Gastrocnemius medialis (tissue), 4 donors: ENCODE data around the gene C11orf91. TPM values are rescaled to one million over a fixed set of nuclear protein-coding genes. Genes with fewer than 3 reads are reported as not detected.

ENCODE experiments used
- ATAC-seq, 2 donors: fragments of 150-250 bp; one replicate each; pipeline ENCODE4 v1.9.1; 2016
- DNase-seq, 2 donors: peaks; one replicate each; pipeline ENCODE4 v3.0.0-alpha.2; 2019
- H3K27ac ChIP-seq, 4 donors: fragments of 200-600 bp; sonication (generic); 1 replicate in 1 of 4; 2 replicates in 3 of 4; pipeline ENCODE4 v1.5.1; 2016 to 2018; ENCODE audit warnings: mild to moderate bottlenecking in 2 of 4, moderate library complexity in 1 of 4
- H3K27me3 ChIP-seq, 3 donors: fragments of 200-600 bp; sonication (generic) in 2 of 3; 1 replicate in 1 of 3; 2 replicates in 2 of 3; pipeline versions ENCODE4 v1.5.1 to v1.6.0; 2016 to 2019; ENCODE audit warnings: mild to moderate bottlenecking in 1 of 3, moderate library complexity in 1 of 3
- H3K36me3 ChIP-seq, 2 donors: fragments of 200-600 bp; sonication (generic) in 1 of 2; one replicate each; pipeline ENCODE4 v1.5.1; 2017 to 2018
- H3K4me1 ChIP-seq, 2 donors: fragments of 200-600 bp; sonication (generic) in 1 of 2; one replicate each; pipeline ENCODE4 v1.5.1; 2016 to 2017; ENCODE audit warnings: mild to moderate bottlenecking in 2 of 2
- H3K4me3 ChIP-seq, 4 donors: fragments of 200-600 bp; sonication (generic) in 3 of 4; 1 replicate in 1 of 4; 2 replicates in 3 of 4; pipeline ENCODE4 v1.5.1; 2016 to 2019; ENCODE audit warnings: mild to moderate bottlenecking in 2 of 4
- H3K9me3 ChIP-seq, 3 donors: fragments of 200-600 bp; sonication (generic) in 2 of 3; 1 replicate in 1 of 3; 2 replicates in 2 of 3; pipeline ENCODE4 v1.5.1; 2016 to 2019
- CTCF ChIP-seq, 5 experiments: fragments of 450-650 bp in 3 of 5; fragments of 200-600 bp in 2 of 5; sonication (generic) in 2 of 5; IDR thresholded peaks in 4 of 5; conservative IDR thresholded peaks in 1 of 5; 1 replicate in 4 of 5; 2 replicates in 1 of 5; pipeline ENCODE4 v1.5.1; 2016 to 2019; ENCODE audit warnings: antibody characterized with exemption in 5 of 5, mild to moderate bottlenecking in 3 of 5, moderate library complexity in 3 of 5
- POLR2A ChIP-seq, 2 donors: fragments of 450-650 bp; IDR thresholded peaks; one replicate each; pipeline ENCODE4 v1.6.1; 2017; ENCODE audit warnings: antibody characterized with exemption in 2 of 2, mild to moderate bottlenecking in 2 of 2, moderate library complexity in 2 of 2
- in situ Hi-C, 4 donors: fragments of 200-750 bp; cut with MboI; loops; one replicate each; pipeline versions ENCODE4 v1.15.0 to v1.8.0; 2017; ENCODE audit warnings: low sequenced_read_pairs in 4 of 4
- intact Hi-C: fragments of 100-400 bp; cut with DNase I; formaldehyde crosslinking; loops from one replicate; pipeline ENCODE4 v1.15.1; 2023; ENCODE audit warnings: low total_unique reads
- total RNA-seq, 4 donors: library from RNA; depleted of rRNA; stranded (reverse); fragments of >200 nt; gene quantifications; one replicate each; pipeline versions ENCODE4 v1.1.0 to v1.2.3, GENCODE V29; 2016

The C11orf91 gene
- total RNA-seq, 4 donors from 2014 or later: not detected

DNA sequence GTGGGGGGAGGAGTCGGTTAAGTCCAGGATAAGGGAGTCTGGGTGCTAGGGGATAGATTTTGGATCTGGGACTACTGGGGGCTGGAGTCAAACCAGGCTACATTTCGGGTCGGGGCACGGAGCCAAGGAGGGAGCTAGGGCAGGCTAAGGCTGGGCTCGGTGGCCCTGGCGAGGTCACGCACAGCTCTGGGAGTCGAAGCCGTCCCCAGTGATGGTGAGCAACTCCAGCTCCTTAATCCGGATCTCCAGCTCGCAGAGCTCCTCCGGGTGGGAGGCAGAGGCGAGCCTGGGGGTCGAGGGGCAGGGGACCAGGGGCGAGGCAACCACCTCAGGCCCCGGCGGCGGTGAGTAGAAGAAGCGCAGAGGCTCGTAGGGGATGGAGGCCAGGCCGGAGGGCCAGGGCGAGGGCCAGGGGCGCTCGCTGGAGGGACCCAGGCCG is 544 bp downstream of the C11orf91 start:
- no peak for DNase-seq
- Histone ChIP-seq H3K27me3 (no peaks in the 10 kb centered on the region), H3K4me1 (peaks cover 45 to 63% of the 10 kb centered on the region in 2 donors), H3K27ac (peak overlapping the region; percentile 84 to 99 (median 85)), H3K4me3 (peak overlapping the region; percentile 55 to 60 (median 59)), H3K36me3 (no peaks in the 10 kb centered on the region), H3K9me3 (no peaks in the 10 kb centered on the region)
- TF ChIP-seq CTCF (IDR thresholded peaks at IDR 0.05 in 4 of 5, conservative IDR thresholded peaks at IDR 0.05 in 1 of 5): no peak
- TF ChIP-seq POLR2A (IDR thresholded peaks at IDR 0.05): no peak
- in situ Hi-C loops (no loop called here), intact Hi-C loops (loop anchor here (2.0 to 10.0 kb wide), 4 partner anchors 37 to 735 kb away; partner anchors contain the start of genes CAT, CD59 and HIPK3)
- no peak for ATAC-seq

DNA sequence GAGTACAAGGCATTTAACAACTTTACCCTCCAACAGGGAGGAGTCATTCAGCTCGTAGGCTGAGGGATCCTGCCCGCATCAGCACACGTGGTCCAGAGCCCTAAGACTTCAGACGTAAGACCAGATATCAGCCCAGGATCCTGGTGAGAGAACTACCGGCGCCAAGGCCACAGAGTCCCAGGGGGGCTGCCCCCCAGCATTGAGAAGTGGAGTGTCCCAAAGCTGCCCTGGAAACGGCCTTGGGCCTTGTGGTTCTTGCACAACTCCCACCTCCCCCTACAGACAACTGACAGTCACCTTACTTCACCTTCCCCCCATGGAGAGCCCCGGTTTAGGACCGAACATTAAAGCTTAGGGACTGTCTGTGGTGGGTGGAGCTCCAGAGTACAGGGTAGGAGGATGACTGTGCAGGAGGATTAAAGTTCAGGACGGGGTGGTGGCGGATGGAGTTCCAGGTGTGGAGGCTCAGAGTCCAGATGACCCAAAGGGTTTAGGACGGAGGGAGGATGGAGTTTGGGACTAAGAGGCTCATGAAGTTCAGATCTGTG is 1.0 kb downstream of the C11orf91 start:
- Histone ChIP-seq H3K27me3 (no peaks in the 10 kb centered on the region), H3K4me3 (peak overlapping the region in 1 of 4 donors; percentile 60), H3K27ac (peak overlapping the region; percentile 84 to 99 (median 85)), H3K36me3 (no peaks in the 10 kb centered on the region), H3K9me3 (no peaks in the 10 kb centered on the region), H3K4me1 (peaks cover 45 to 63% of the 10 kb centered on the region in 2 donors)
- in situ Hi-C loops (loop anchor here in 1 of 4 donors (25.0 kb wide), 2 partner anchors 437 to 537 kb away; partner anchors contain the start of genes CSTF3 and HIPK3), intact Hi-C loops (loop anchor here (2.0 to 10.0 kb wide), 5 partner anchors 37 to 735 kb away; partner anchors contain the start of genes CAT, CD59 and HIPK3)
- ATAC-seq (no peak), DNase-seq (no peak)
- TF ChIP-seq CTCF (IDR thresholded peaks at IDR 0.05 in 4 of 5, conservative IDR thresholded peaks at IDR 0.05 in 1 of 5) (no peak), POLR2A (IDR thresholded peaks at IDR 0.05) (no peak)

DNA sequence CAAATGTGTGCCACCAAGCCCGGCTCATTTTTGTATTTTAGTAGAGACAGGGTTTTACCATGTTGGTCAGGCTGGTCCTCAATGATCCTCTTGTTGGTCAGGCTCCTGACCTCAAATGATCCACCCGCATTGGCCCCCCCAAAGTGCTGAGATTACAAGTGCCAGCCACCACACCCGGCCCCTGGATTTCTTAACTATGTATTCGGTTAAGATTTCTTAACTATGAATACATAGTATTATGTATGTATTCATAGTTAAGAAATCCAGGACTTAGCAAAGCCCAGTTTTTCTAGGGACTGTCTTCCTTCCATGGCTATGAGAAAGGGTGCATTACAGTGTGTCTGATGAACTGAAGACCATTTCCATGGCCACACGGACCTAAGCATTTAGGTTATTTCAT is 1.7 kb downstream of the C11orf91 start:
- H3K27ac ChIP-seq: peak overlapping the region in 1 of 4 donors; percentile 85
- intact Hi-C loops (loop anchor here (10.0 kb wide), 1 partner anchor 734 kb away; no protein-coding TSS in a partner anchor), in situ Hi-C loops (loop anchor here in 1 of 4 donors (25.0 kb wide), 2 partner anchors 437 to 537 kb away; partner anchors contain the start of genes CSTF3 and HIPK3)
- H3K4me3 ChIP-seq: no peak overlapping the region
- H3K27me3 ChIP-seq: no peaks in the 10 kb centered on the region
- H3K9me3 ChIP-seq: no peaks in the 10 kb centered on the region
- ATAC-seq: no peak
- H3K36me3 ChIP-seq: no peaks in the 10 kb centered on the region
- no peak for TF ChIP-seq CTCF (IDR thresholded peaks at IDR 0.05 in 4 of 5, conservative IDR thresholded peaks at IDR 0.05 in 1 of 5)
- H3K4me1 ChIP-seq: peaks cover 39 to 61% of the 10 kb centered on the region in 2 donors
- no peak for DNase-seq

GRCh38 chr11:33697997-33698396 is 2.6 kb downstream of the C11orf91 start:
- DNase-seq (no peak), ATAC-seq (no peak)
- TF ChIP-seq POLR2A (IDR thresholded peaks at IDR 0.05) (no peak), CTCF (IDR thresholded peaks at IDR 0.05 in 4 of 5, conservative IDR thresholded peaks at IDR 0.05 in 1 of 5) (no peak)
- peaks cover 33 to 55% of the 10 kb centered on the region in 2 donors for H3K4me1 ChIP-seq
- no peaks in the 10 kb centered on the region for H3K27me3 ChIP-seq
- no peak overlapping the region for H3K27ac ChIP-seq
- no peaks in the 10 kb centered on the region for H3K9me3 ChIP-seq
- in situ Hi-C loops (loop anchor here in 1 of 4 donors (25.0 kb wide), 2 partner anchors 436 to 536 kb away; partner anchors contain the start of genes CSTF3 and HIPK3), intact Hi-C loops (loop anchor here (10.0 kb wide), 1 partner anchor 733 kb away; no protein-coding TSS in a partner anchor)
- no peaks in the 10 kb centered on the region for H3K36me3 ChIP-seq
- H3K4me3 ChIP-seq: no peak overlapping the region
